WTC11 (cell line): ENCODE measurements around the gene WWC1. TPM values are rescaled to one million over a fixed set of nuclear protein-coding genes. Genes with fewer than 3 reads are reported as not detected.

ENCODE experiments used
- ATAC-seq: fragments of 200-7000 bp; cut with Tn5 transposase; 2 replicates; pipeline ENCODE4 v1.10.0; 2021; ENCODE audit warnings: mild to moderate bottlenecking, moderate library complexity
- CTCF ChIA-PET: fragments of 300-600 bp; sonication (Branson Sonifier 250); formaldehyde crosslinking; loops from one replicate; lab custom pipeline; 2021; ENCODE audit warnings: antibody characterized with exemption; lab: Charles Lee
- POLR2A ChIA-PET: fragments of 350-600 bp; sonication (Branson Sonifier 250); formaldehyde crosslinking; loops from one replicate; lab custom pipeline; 2021; ENCODE audit warnings: antibody characterized with exemption; lab: Charles Lee
- DNase-seq: peaks from one replicate; pipeline ENCODE4 v3.0.0; 2021; ENCODE audit warnings: low spot score
- H3K27ac Mint-ChIP-seq: 2 replicates; pipeline ENCODE4 v1.8.0; 2021; ENCODE audit warnings: mixed read lengths
- H3K27me3 Mint-ChIP-seq: 2 replicates; pipeline ENCODE4 v1.8.0; 2021; ENCODE audit warnings: low read depth, mild to moderate bottlenecking, moderate library complexity, mixed read lengths
- H3K36me3 Mint-ChIP-seq: 2 replicates; pipeline ENCODE4 v1.8.0; 2021; ENCODE audit warnings: mixed read lengths
- H3K4me1 Mint-ChIP-seq: 2 replicates; pipeline ENCODE4 v1.8.0; 2022; ENCODE audit warnings: mixed read lengths
- H3K4me3 Mint-ChIP-seq: 2 replicates; pipeline ENCODE4 v1.8.0; 2021; ENCODE audit warnings: mild to moderate bottlenecking, moderate library complexity, mixed read lengths
- H3K9me3 Mint-ChIP-seq: 2 replicates; pipeline ENCODE4 v1.8.0; 2021; ENCODE audit warnings: mixed read lengths
- ATF1 ChIP-seq: sonication (generic); formaldehyde crosslinking; IDR thresholded peaks from 2 replicates; pipeline ENCODE4 v1.8.1; 2023; ENCODE audit warnings: mild to moderate bottlenecking, moderate library complexity, missing genetic modification reagents
- CREB1 ChIP-seq: sonication (generic); formaldehyde crosslinking; IDR thresholded peaks from 2 replicates; pipeline ENCODE4 v1.8.0; 2023; ENCODE audit warnings: mild to moderate bottlenecking, missing genetic modification reagents
- CTCF ChIP-seq: fragments of 200-600 bp; IDR thresholded peaks from 2 replicates; pipeline ENCODE4 v1.8.0; 2022; ENCODE audit warnings: antibody characterized with exemption
- ERG ChIP-seq: fragments of 250-450 bp; sonication (Bioruptor Pico); IDR thresholded peaks from 2 replicates; pipeline ENCODE4 v1.8.0; 2021; ENCODE audit warnings: mild to moderate bottlenecking
- FOXP1 ChIP-seq: sonication (generic); formaldehyde crosslinking; IDR thresholded peaks from 2 replicates; pipeline ENCODE4 v1.8.0; 2022; ENCODE audit warnings: missing genetic modification reagents, mild to moderate bottlenecking, moderate library complexity, borderline replicate concordance
- FOXP4 ChIP-seq: sonication (generic); formaldehyde crosslinking; IDR thresholded peaks from 2 replicates; pipeline ENCODE4 v1.8.0; 2022; ENCODE audit warnings: mild to moderate bottlenecking, missing genetic modification reagents
- GABPB1 ChIP-seq: sonication (generic); formaldehyde crosslinking; IDR thresholded peaks from 2 replicates; pipeline ENCODE4 v1.8.1; 2023; ENCODE audit warnings: mild to moderate bottlenecking, missing genetic modification reagents
- GRHL2 ChIP-seq: fragments of 250-450 bp; sonication (Bioruptor Pico); IDR thresholded peaks from 2 replicates; pipeline ENCODE4 v1.8.0; 2022; ENCODE audit warnings: mild to moderate bottlenecking, moderate library complexity; ENCODE audit not compliant: insufficient replicate concordance, severe bottlenecking
- MAX ChIP-seq: sonication (generic); formaldehyde crosslinking; IDR thresholded peaks from 2 replicates; pipeline ENCODE4 v1.8.0; 2022; ENCODE audit warnings: mild to moderate bottlenecking, missing genetic modification reagents
- NFE2L1 ChIP-seq: sonication (generic); formaldehyde crosslinking; IDR thresholded peaks from 2 replicates; pipeline ENCODE4 v1.8.1; 2023; ENCODE audit warnings: missing genetic modification reagents
- OVOL2 ChIP-seq: fragments of 250-450 bp; sonication (Bioruptor Pico); IDR thresholded peaks from 2 replicates; pipeline ENCODE4 v1.9.0; 2021; ENCODE audit warnings: mild to moderate bottlenecking, borderline replicate concordance
- PRDM15 ChIP-seq: sonication (generic); formaldehyde crosslinking; IDR thresholded peaks from 2 replicates; pipeline ENCODE4 v1.8.0; 2022; ENCODE audit warnings: missing genetic modification reagents
- RELA ChIP-seq: sonication (generic); formaldehyde crosslinking; IDR thresholded peaks from 2 replicates; pipeline ENCODE4 v1.8.1; 2022; ENCODE audit warnings: missing genetic modification reagents, mild to moderate bottlenecking, borderline replicate concordance
- ZMAT4 ChIP-seq: fragments of 250-450 bp; sonication (Bioruptor Pico); IDR thresholded peaks from 2 replicates; pipeline ENCODE4 v1.9.0; 2021; ENCODE audit warnings: mild to moderate bottlenecking
- ZNF121 ChIP-seq: sonication (generic); formaldehyde crosslinking; IDR thresholded peaks from 2 replicates; pipeline ENCODE4 v1.8.0; 2023; ENCODE audit warnings: missing genetic modification reagents
- ZNF219 ChIP-seq: sonication (generic); formaldehyde crosslinking; IDR thresholded peaks from 2 replicates; pipeline ENCODE4 v1.8.0; 2023; ENCODE audit warnings: missing genetic modification reagents, mild to moderate bottlenecking, borderline replicate concordance
- ZNF281 ChIP-seq: sonication (generic); formaldehyde crosslinking; IDR thresholded peaks from 2 replicates; pipeline ENCODE4 v1.8.0; 2023; ENCODE audit warnings: mild to moderate bottlenecking, missing genetic modification reagents
- ZNF512 ChIP-seq: sonication (generic); formaldehyde crosslinking; IDR thresholded peaks from 2 replicates; pipeline ENCODE4 v1.8.1; 2022; ENCODE audit warnings: missing genetic modification reagents, borderline replicate concordance
- total RNA-seq: library from RNA; stranded (reverse); gene quantifications from 3 replicates; pipeline ENCODE4 v1.2.3, GENCODE V29; 2021

The WWC1 gene
- total RNA-seq, 1 experiment from 2014 or later, result 48.4 TPM

- H3K4me1 Mint-ChIP-seq, result no peaks in the 10 kb centered on the region
Measured at GRCh38 chr5:168426007-168426863, 134.8 kb downstream of the WWC1 start.

More at GRCh38 chr5:168426007-168426863, 134.8 kb downstream of the WWC1 start:
- Mint-ChIP-seq H3K36me3 (peaks cover 28% of the 10 kb centered on the region), H3K27ac (no peak overlapping the region), H3K4me3 (no peak overlapping the region), H3K9me3 (no peaks in the 10 kb centered on the region), H3K27me3 (no peaks in the 10 kb centered on the region)
- ATAC-seq (no peak), DNase-seq (no peak)
- no peak for TF ChIP-seq ZNF121 (CRISPR knock-in tag)
- TF ChIP-seq FOXP4 (CRISPR knock-in tag), result no peak
- TF ChIP-seq GABPB1 (CRISPR knock-in tag), result no peak
- TF ChIP-seq PRDM15 (CRISPR knock-in tag), result no peak
- TF ChIP-seq RELA (CRISPR knock-in tag), result no peak
- no peak for TF ChIP-seq ZMAT4 (CRISPR knock-in tag)
- TF ChIP-seq ERG (CRISPR knock-in tag), result no peak
- no peak for TF ChIP-seq MAX (CRISPR knock-in tag)
- no peak for TF ChIP-seq ZNF219
- no peak for TF ChIP-seq OVOL2 (CRISPR knock-in tag)
- TF ChIP-seq NFE2L1 (CRISPR knock-in tag), result no peak
- TF ChIP-seq ATF1 (CRISPR knock-in tag), result no peak
- TF ChIP-seq ZNF281 (CRISPR knock-in tag), result no peak
- no peak for TF ChIP-seq CTCF
- no peak for TF ChIP-seq CREB1 (CRISPR knock-in tag)
- no peak for TF ChIP-seq ZNF512 (CRISPR knock-in tag)
- no peak for TF ChIP-seq GRHL2
- no peak for TF ChIP-seq FOXP1 (CRISPR knock-in tag)
- ChIA-PET POLR2A (interaction anchor here (0.7 kb wide), 1 partner anchor 104 kb away, joined by 3 read pairs; no protein-coding TSS in a partner anchor), CTCF (no interaction called here)
